Stimulated activated CD8-positive, alpha-beta memory T cell treated with anti-CD3 and anti-CD28 coated beads, Interleukin-4, amount 100 ng/mL, for 48 hours (primary cell): Measurements from ENCODE around the gene WDR64.
"Not testable (repeated sequence)": the region's sequence is repeated elsewhere in the genome, so short reads cannot be mapped to it uniquely, and the experiment has no call there.

Experiments used
- DNase-seq: peaks from one replicate; pipeline ENCODE4 v3.0.0-alpha.2; 2020

Gene WDR64

GRCh38 chr1:241813768-241814320 is 161.8 kb downstream of the WDR64 start:
- DNase-seq, result no peak

- no peak for DNase-seq
Observed at GRCh38 chr1:241816008-241816407, 163.9 kb downstream of the WDR64 start.

GRCh38 chr1:241817331-241817792 is 165.3 kb downstream of the WDR64 start:
- DNase-seq, result no peak

- DNase-seq, result no peak
Observed at GRCh38 chr1:241817956-241818612, 166.0 kb downstream of the WDR64 start.

GRCh38 chr1:241819340-241819866 is 167.3 kb downstream of the WDR64 start:
- DNase-seq, result no peak

DNA sequence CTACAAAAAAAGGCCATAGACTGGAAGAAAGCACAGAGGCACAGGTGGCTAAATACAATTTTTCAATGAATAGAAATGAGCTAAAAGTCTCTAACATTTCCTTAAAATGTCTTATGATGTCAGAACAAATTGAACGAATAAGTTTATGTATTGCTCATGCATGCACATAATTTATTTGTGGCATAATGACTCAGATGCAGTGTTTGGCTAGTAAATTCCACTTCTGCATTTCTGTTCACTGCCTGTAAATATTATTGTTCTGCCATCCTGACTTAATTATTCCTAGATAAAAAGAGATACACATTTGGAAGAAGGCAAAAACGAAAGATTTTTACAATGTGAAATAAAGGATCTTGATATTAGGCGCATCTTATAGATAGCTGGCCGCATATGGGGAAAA is 169.3 kb downstream of the WDR64 start:
- no peak for DNase-seq

- no peak for DNase-seq
Observed at GRCh38 chr1:241822846-241823245, 170.8 kb downstream of the WDR64 start.

DNA sequence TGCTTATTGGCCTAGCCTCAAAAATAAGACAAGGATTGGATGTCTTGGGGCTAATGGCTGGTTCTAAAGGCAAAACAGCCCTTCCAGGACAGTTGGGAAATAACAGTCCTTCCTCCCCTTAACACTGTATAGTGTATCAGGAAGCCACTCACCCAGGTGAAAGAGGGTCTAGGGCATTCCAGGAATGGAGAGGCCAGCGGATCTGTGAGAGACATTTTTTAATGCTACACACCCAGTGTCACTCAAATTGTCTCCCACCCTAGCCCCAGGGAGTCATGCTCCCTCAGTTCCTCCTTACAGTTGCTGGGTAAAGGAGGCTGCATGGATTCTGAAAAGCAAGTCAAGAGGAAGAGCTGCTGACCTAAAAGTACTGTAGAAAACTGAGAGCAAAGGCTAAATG is 171.8 kb downstream of the WDR64 start:
- DNase-seq, result no peak

- no peak for DNase-seq
Observed at GRCh38 chr1:241825581-241825980, 173.5 kb downstream of the WDR64 start.

- not testable (repeated sequence) for DNase-seq
Observed at GRCh38 chr1:241826613-241827012, 174.5 kb downstream of the WDR64 start.

GRCh38 chr1:241827264-241827663 is 175.2 kb downstream of the WDR64 start:
- no peak for DNase-seq

GRCh38 chr1:241828463-241829021 is 176.5 kb downstream of the WDR64 start:
- no peak for DNase-seq

GRCh38 chr1:241829468-241829867 is 177.4 kb downstream of the WDR64 start:
- DNase-seq, result no peak

DNA sequence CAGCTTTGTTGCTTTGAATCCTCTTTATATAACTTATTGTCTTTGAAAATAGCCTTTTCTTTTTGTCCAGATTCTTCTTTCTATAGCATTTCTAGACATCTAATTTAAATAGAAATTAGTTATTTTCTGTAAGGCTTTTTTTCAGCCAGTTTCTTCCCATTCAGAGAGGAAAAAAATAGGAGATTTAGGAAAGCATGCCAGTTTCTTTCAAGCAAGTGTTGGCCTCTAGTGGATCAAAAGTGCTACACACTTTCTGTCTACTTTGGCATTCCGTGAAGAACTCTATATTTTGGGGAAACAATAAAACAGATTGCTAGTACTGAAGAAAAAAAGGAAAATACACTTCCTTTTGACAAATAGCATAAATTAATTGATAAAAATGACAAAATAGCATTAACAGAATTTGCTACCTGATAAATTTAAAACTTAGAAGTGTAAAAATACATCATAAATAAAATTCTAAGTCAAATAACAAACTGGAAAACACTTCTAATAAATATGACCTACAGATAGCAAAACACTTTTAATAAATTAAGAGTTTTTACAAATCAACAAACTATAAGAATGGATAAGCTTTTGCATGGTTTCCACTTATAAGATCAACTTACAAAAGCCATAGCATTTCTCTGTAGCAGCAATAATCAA is 182.8 kb downstream of the WDR64 start:
- DNase-seq, result no peak

DNA sequence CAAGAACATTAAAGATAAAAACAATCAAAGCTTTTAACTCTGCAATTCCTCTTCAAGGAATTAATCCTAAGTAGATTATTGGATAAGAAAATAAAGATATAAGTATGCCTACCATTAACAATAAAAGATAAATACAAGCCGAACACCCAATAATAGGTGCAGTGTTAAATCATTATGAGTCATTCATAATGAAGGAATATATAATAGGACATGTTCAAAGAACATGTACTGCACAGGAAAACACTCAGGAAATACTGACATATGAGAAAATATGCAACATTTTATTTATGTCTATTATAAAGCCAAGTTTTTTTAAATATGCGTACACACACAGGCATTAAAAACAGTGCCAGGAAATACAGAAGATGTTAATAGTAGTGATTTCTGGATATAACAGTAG is 184.9 kb downstream of the WDR64 start:
- no peak for DNase-seq

DNA sequence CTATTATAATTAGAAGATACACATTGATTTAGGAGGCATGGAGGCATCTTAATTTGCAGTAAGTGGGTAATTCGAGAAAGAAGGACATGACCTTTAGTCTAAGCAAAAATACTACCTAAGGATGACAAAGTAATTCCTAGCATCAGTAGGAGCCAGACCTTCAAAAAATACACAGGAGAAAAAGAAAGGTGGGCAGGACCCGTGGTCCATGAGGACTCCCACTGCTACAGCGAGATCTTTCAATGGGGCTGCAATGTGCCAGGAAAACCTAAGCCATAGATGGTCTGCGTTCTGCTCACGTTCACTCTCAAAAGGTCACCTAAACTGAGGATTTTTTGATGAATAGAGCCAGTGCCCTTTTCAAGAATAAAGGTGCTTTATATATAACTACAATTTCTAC is 185.3 kb downstream of the WDR64 start:
- DNase-seq, result no peak

- no peak for DNase-seq
Observed at GRCh38 chr1:241837901-241838300, 185.8 kb downstream of the WDR64 start.

DNA sequence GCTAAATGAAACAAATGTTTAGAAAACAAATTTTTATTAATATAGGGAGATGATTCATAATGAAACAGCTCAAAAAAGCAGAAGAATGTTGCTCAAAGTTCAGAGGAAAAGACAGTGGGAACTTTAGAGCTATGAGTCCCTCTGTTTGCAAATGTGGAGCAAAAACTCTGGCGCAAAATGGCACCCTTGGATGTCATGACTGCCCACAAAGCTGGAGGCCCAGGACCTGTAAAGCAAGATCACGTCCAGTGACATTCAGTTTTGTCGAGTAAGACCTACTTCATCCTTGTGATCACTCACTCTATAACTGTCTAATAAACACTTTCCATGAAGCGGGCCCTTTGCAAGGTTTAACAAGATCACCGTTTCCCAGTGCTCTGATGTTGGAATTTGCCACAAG is 186.8 kb downstream of the WDR64 start:
- DNase-seq, result no peak

DNA sequence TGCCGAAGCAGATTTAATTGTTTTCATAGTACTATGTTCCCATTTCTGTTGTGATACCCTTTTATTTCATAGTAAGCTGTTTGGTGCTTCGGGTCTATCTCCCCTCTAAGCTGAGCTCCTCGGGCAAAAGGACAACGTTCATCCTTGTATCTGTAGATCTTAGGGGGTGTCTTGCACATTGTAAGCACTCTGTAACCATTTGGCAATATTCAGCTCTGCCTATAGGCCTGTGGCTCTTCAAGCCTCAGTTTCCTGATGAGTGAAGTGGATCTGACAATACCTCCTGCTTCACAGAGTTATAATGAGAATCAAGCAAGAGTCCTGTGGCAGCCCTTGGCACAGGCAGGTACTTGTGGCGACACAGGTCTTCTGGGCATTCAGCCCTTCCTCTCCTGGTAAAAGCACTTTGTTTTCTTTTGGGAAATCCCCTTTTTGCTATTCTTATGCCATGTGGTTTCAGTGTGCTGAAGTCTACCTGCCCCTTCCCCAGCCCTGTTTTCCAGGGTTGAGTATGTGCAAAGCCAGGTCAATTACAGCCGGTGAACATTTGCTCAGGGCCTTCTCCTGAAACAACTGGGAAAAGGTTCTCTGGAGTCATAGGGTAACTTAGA is 187.4 kb downstream of the WDR64 start:
- no peak for DNase-seq

GRCh38 chr1:241840164-241840563 is 188.1 kb downstream of the WDR64 start:
- no peak for DNase-seq

- DNase-seq, result no peak
Observed at GRCh38 chr1:241841691-241842090, 189.6 kb downstream of the WDR64 start.

GRCh38 chr1:241842565-241842964 is 190.5 kb downstream of the WDR64 start:
- no peak for DNase-seq

GRCh38 chr1:241844593-241844992 is 192.5 kb downstream of the WDR64 start:
- DNase-seq, result no peak
